ENCODE data around the gene MSMB.
"Not testable (repeated sequence)": the region's sequence is repeated elsewhere in the genome, so short reads cannot be mapped to it uniquely, and the experiment has no call there.

DNA sequence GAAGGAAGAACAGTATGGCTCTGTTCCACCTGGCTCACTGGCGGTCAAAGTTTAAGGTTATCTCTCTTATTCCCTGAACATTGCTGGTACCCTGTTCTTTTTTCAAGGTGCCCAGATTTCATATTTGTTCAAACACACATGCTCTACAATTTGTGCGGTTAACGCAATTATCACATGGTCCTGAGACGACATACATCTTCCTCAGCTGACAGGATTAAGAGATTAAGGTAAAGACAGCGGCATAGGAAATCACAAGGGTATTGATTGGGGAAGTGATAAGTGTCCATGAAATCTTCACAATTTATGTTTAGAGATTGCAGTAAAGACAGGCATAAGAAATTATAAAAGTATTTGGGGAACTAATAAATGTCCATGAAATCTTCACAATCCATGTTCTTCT is 46.1 kb downstream of the MSMB start:
- TF ChIP-seq, protein P1, sequence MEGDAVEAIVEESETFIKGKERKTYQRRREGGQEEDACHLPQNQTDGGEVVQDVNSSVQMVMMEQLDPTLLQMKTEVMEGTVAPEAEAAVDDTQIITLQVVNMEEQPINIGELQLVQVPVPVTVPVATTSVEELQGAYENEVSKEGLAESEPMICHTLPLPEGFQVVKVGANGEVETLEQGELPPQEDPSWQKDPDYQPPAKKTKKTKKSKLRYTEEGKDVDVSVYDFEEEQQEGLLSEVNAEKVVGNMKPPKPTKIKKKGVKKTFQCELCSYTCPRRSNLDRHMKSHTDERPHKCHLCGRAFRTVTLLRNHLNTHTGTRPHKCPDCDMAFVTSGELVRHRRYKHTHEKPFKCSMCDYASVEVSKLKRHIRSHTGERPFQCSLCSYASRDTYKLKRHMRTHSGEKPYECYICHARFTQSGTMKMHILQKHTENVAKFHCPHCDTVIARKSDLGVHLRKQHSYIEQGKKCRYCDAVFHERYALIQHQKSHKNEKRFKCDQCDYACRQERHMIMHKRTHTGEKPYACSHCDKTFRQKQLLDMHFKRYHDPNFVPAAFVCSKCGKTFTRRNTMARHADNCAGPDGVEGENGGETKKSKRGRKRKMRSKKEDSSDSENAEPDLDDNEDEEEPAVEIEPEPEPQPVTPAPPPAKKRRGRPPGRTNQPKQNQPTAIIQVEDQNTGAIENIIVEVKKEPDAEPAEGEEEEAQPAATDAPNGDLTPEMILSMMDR (optimal IDR thresholded peaks at IDR 0.05 in 1 of 3, IDR thresholded peaks at IDR 0.05 in 1 of 3, conservative IDR thresholded peaks at IDR 0.05 in 1 of 3; ENCODE audit: extremely low read depth in 1 of 3, insufficient read depth in 2 of 3, low read length in 3 of 3) = not testable (repeated sequence)
- TF ChIP-seq EZH2 (IDR thresholded peaks at IDR 0.05; ENCODE audit: low read length) = not testable (repeated sequence)
